Activated CD8-positive, alpha-beta memory T cell treated with anti-CD3 and anti-CD28 coated beads, Interleukin-2, amount 50 U/mL, for 24 hours (primary cell): ENCODE results near the gene CLCNKB.
"Not testable (repeated sequence)": the region's sequence is repeated elsewhere in the genome, so short reads cannot be mapped to it uniquely, and the experiment has no call there.

Source experiments
- DNase-seq: peaks from one replicate; pipeline ENCODE4 v3.0.0-alpha.2; 2020; ENCODE audit errors: extremely low read depth

The CLCNKB gene

GRCh38 chr1:16033103-16033632 is 10.4 kb upstream of the CLCNKB start:
- DNase-seq = not testable (repeated sequence)

- DNase-seq = not testable (repeated sequence)
Measured at GRCh38 chr1:16036461-16036860, 7.1 kb upstream of the CLCNKB start.

GRCh38 chr1:16038620-16038912 is 5.0 kb upstream of the CLCNKB start:
- DNase-seq = no peak

DNA sequence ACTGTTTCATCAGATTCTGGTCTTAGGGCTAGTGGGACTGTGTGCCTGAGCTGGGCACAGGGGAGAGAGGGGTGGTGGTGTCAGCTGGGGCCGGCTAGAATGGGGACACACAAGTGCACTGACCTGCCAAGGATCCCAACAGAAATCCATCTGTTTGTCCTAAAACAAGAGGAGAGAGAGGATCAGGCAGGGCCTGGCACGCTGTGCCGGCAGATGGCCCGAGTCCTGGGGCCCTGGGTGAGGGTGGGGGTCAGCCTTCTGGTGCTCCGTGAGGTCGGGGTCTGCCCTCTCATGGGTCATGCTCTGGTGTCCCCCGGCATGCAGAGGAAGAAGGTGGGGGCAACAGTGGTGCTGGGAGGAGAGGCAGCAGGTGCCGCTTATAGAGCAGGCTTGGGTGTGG is 3.7 kb upstream of the CLCNKB start:
- not testable (repeated sequence) for DNase-seq

GRCh38 chr1:16041200-16041599 is 2.4 kb upstream of the CLCNKB start:
- DNase-seq = no peak

DNA sequence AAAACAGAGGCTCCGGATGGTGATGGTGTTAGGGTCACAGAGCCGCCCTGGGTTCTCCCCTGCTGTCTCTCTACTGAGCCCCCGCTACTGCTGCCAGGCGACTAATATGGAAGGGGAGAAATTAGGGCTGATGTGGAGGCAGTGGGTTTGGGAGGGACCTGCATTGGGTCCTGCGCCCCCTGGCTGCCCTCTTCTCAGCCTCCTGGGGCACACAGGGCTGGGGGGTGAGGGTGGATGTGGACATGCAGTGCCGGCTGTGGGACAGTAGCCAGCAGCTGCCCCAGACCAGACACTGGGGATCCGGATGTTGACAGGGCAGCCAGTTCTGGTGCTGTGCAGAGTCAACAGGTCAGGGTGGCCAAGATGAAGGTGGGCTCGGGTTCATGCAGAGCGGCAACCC is 1.5 kb upstream of the CLCNKB start:
- DNase-seq = no peak

GRCh38 chr1:16042654-16043053 is 928 bp upstream of the CLCNKB start:
- DNase-seq = not testable (repeated sequence)

- no peak for DNase-seq
Measured at GRCh38 chr1:16043950-16044349, 368 bp downstream of the CLCNKB start.

GRCh38 chr1:16046842-16047241 is 3.3 kb downstream of the CLCNKB start:
- no peak for DNase-seq

DNA sequence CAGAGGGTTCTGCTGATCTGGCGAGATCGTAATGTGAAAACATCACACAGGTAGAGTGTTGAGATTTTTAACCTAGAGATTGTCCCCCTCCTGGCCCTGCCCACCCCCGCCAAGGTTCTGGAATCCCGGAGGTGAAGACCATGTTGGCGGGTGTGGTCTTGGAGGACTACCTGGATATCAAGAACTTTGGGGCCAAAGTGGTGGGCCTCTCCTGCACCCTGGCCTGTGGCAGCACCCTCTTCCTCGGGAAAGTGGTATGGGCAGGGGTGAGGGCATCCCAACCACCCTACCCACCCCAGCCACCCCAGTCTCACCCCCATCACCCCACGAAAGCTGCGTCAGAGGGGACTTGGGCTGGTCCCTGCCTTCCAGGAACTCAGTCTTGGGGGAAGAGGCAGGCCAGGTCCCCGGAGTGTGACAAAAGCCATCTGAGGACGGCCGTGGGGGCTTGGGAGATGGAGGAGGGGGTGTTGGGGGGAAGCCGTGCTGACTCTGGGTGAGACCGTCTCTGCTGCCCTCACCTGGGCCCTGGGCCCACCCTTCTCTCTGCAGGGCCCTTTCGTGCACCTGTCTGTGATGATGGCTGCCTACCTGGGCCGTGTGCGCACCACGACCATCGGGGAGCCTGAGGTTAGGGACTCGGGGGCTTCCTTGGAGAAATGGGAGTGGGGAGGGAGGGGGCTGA is 4.4 kb downstream of the CLCNKB start:
- no peak for DNase-seq

DNA sequence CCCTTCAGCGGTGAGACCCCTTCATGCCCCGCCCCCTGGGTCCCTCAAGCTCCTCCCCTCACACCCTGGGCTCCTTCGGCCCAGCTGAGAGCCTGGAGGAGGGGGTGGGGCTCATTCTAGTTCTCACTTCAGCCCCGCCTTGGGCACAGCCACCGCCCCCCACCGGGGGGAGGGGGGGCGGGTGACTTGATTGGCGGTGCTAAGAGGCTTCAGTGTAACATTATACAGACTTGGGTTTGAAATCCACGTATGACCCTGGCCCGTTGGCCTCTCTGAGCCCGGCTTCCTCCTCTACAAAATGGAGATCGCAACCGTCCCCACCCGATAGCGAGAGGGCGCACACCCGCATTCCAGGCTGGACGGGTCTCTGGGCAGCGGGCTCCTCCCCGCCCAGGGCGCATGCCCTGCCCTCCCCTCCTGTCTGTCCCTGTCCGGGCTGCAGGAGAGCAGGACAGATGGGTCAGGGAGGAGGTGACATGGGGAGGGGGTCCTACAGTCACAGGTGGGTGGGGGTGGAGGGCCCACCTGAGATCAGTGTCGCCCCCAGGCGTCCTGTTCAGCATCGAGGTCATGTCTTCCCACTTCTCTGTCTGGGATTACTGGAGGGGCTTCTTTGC is 5.1 kb downstream of the CLCNKB start:
- no peak for DNase-seq

- DNase-seq = no peak
Measured at GRCh38 chr1:16050328-16050727, 6.7 kb downstream of the CLCNKB start.

GRCh38 chr1:16051039-16051438 is 7.5 kb downstream of the CLCNKB start:
- DNase-seq = no peak

- DNase-seq = not testable (repeated sequence)
Measured at GRCh38 chr1:16051949-16052348, 8.4 kb downstream of the CLCNKB start.

DNA sequence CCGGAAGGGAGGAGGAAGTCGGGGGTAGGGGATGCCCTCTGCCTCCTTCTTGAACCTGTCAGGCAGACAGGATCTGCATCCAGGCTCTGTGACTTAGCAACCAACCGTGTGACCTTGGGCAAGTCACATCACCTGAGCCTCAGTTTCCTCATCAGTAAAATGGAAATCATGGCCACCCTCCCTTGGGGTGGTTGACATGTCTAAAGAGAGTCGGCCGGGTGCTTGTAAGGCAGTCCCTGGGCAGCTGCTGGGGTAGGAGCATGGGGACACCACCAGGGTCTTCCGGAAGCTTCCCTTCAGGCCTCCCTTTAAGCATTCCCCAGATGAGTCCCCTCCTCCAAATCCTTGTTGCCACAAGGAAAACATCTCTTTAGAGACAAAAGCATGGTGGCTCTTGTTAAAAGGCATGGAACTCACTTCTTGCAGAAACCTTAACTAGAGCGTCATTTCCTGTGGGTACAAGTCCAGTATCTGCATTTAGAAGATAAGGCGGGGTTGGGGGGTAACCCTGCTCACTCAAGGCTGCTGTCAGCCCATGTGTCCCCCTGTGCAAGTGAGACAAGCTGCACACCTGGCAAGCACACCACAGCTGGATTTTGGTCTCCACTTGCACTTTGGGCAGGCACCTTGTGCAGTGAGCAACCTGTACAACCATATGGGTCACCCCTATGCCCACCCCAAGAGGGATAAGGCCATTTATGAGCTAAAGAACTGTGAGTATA is 10.4 kb downstream of the CLCNKB start:
- no peak for DNase-seq

GRCh38 chr1:16054598-16055540 is 11.3 kb downstream of the CLCNKB start:
- no peak for DNase-seq

DNA sequence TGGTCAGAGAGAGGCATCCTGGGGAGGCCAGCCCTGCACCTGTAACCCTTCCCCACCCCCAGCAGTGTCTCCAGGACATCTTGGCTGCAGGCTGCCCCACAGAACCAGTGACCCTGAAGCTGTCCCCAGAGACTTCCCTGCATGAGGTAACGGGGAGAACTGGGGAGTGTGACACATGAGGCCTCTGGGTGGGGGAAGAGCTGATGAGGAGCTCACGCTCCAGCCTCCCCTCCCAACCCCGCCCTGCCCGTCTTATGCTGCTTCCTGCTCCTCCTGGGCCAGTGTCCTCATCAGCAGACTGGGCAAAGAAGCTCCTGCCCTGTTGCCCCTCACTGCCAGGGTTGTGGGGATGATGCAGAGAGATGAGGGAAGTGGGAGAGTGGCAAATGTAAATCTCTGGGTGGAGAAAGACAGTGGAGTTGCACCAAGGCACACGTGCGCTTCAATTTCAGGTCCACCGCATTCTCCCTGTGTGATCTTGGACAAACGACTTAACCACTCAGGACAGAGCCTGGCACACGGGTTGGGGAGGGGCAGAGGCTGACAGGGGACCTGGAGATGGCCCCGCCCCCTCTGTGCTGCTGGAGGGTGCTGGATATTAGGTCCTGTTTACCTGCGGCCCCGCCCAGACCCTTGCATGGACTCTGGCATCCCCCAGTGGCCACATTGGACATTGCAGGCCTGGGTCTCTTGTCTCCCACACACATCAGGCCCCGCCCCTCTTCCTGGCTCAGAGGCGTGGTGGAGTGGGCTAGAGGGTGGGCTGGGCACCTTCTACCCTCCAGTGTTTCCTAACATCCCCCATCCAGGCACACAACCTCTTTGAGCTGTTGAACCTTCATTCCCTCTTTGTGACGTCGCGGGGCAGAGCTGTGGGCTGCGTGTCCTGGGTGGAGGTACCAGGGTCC is 12.3 kb downstream of the CLCNKB start:
- DNase-seq = peak; percentile 71

GRCh38 chr1:16056521-16056912 is 12.9 kb downstream of the CLCNKB start:
- DNase-seq = not testable (repeated sequence)

GRCh38 chr1:16057314-16057915 is 13.8 kb downstream of the CLCNKB start:
- not testable (repeated sequence) for DNase-seq

- not testable (repeated sequence) for DNase-seq
Measured at GRCh38 chr1:16058394-16059120, 15.0 kb downstream of the CLCNKB start.
